ENCODE results near the gene AQP6. TPM values are rescaled to one million over a fixed set of nuclear protein-coding genes. Genes with fewer than 3 reads are reported as not detected.
A peak's percentile ranks its signal among the peaks of the same experiment; 100 is the strongest.

Gene AQP6
- total RNA-seq, 1 experiment from 2014 or later, result 0.09 TPM

DNA sequence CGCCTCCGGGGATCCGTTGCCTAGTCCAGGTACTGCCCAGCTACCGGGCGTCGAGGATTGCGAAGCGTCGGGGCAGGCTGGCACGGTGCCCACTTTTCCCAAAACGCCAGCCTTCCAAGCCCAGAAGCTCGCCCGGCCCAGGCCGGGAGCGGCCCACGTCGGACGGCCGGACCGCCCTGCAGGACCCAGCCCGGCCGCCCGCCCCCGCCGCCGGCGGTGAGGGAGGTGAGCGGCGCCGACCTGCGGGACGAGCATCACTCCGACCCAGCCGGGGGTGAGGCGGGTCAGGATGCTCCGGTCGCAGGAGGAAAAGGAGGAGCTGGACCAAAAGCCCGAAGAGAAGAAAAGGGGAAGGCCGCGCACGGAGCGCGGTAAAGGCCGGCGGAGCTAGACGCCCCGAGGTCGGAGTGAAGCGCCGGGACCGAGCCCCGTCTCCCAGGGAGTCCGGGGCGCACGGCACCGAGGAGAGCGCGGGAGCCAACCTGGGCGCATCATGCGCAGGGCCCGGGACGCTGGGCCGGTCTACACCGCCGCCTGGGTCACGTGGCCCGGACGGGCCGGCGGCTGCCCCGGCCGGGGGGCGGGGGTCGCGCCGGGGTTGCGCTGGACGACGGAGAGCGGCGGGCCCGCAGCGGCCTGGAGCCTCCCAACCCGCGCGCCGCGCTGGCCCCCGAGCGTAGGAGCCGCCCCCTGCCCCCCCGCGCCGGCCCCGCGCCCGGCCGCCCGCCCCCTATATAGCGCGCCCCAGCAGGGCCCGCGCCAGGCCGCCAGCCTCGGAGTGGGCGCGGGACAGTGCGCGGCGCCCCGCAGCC is 11.4 kb upstream of the AQP6 start, which contains the start of gene AQP5:
TSS of gene AQP5 (plus strand) at position 762 of the 812 bp plus-strand sequence. CDS start 146 bp downstream, outside the sequence.
- H3K27me3 Mint-ChIP-seq (ENCODE audit: low read depth), result peaks cover 68% of the 10 kb centered on the region
- DNase-seq (ENCODE audit: low spot score) (peak; percentile 49), ATAC-seq (peak; percentile 47)
- no peaks in the 10 kb centered on the region for H3K36me3 Mint-ChIP-seq
- H3K4me3 Mint-ChIP-seq, result peak within 1 kb of the TSS; percentile 65
- peaks cover 24% of the 10 kb centered on the region for H3K4me1 Mint-ChIP-seq
- H3K9me3 Mint-ChIP-seq, result no peaks in the 10 kb centered on the region
- TF ChIP-seq, protein P1, sequence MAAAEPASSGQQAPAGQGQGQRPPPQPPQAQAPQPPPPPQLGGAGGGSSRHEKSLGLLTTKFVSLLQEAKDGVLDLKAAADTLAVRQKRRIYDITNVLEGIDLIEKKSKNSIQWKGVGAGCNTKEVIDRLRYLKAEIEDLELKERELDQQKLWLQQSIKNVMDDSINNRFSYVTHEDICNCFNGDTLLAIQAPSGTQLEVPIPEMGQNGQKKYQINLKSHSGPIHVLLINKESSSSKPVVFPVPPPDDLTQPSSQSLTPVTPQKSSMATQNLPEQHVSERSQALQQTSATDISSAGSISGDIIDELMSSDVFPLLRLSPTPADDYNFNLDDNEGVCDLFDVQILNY (CRISPR knock-in tag; IDR thresholded peaks at IDR 0.05), result peak; percentile 48; the same call in 1 of the 2 replicates
- TF ChIP-seq RORB (CRISPR knock-in tag; IDR thresholded peaks at IDR 0.05) (no peak), ELF4 (CRISPR knock-in tag; IDR thresholded peaks at IDR 0.05; ENCODE audit: low read depth) (no peak), SP1 (CRISPR knock-in tag; conservative IDR thresholded peaks at IDR 0.05) (no peak; the same call in 1 of the 2 replicates), ZNF263 (CRISPR knock-in tag; IDR thresholded peaks at IDR 0.05; ENCODE audit: low read depth) (peak; percentile 31; the same call in 1 of the 2 replicates), NFYB (CRISPR knock-in tag; conservative IDR thresholded peaks at IDR 0.05; ENCODE audit: low read depth) (no peak), TEAD1 (CRISPR knock-in tag; IDR thresholded peaks at IDR 0.05) (no peak)
- TF ChIP-seq, protein P2, sequence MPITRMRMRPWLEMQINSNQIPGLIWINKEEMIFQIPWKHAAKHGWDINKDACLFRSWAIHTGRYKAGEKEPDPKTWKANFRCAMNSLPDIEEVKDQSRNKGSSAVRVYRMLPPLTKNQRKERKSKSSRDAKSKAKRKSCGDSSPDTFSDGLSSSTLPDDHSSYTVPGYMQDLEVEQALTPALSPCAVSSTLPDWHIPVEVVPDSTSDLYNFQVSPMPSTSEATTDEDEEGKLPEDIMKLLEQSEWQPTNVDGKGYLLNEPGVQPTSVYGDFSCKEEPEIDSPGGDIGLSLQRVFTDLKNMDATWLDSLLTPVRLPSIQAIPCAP (CRISPR knock-in tag; IDR thresholded peaks at IDR 0.05), result no peak
- TF ChIP-seq, protein P3, sequence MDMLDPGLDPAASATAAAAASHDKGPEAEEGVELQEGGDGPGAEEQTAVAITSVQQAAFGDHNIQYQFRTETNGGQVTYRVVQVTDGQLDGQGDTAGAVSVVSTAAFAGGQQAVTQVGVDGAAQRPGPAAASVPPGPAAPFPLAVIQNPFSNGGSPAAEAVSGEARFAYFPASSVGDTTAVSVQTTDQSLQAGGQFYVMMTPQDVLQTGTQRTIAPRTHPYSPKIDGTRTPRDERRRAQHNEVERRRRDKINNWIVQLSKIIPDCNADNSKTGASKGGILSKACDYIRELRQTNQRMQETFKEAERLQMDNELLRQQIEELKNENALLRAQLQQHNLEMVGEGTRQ (CRISPR knock-in tag; IDR thresholded peaks at IDR 0.05), result peak; percentile 93
- TF ChIP-seq, protein P4, sequence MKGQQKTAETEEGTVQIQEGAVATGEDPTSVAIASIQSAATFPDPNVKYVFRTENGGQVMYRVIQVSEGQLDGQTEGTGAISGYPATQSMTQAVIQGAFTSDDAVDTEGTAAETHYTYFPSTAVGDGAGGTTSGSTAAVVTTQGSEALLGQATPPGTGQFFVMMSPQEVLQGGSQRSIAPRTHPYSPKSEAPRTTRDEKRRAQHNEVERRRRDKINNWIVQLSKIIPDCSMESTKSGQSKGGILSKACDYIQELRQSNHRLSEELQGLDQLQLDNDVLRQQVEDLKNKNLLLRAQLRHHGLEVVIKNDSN (CRISPR knock-in tag; IDR thresholded peaks at IDR 0.05), result peak; percentile 80
- TF ChIP-seq, protein P5, sequence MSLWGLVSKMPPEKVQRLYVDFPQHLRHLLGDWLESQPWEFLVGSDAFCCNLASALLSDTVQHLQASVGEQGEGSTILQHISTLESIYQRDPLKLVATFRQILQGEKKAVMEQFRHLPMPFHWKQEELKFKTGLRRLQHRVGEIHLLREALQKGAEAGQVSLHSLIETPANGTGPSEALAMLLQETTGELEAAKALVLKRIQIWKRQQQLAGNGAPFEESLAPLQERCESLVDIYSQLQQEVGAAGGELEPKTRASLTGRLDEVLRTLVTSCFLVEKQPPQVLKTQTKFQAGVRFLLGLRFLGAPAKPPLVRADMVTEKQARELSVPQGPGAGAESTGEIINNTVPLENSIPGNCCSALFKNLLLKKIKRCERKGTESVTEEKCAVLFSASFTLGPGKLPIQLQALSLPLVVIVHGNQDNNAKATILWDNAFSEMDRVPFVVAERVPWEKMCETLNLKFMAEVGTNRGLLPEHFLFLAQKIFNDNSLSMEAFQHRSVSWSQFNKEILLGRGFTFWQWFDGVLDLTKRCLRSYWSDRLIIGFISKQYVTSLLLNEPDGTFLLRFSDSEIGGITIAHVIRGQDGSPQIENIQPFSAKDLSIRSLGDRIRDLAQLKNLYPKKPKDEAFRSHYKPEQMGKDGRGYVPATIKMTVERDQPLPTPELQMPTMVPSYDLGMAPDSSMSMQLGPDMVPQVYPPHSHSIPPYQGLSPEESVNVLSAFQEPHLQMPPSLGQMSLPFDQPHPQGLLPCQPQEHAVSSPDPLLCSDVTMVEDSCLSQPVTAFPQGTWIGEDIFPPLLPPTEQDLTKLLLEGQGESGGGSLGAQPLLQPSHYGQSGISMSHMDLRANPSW (CRISPR knock-in tag; conservative IDR thresholded peaks at IDR 0.05; ENCODE audit: low read depth), result no peak
- POLR2A ChIA-PET, result interaction anchor here (1.0 kb wide), 1 partner anchor 72 kb away, joined by 4 read pairs; no protein-coding TSS in a partner anchor
- no peak within 1 kb of the TSS for H3K27ac Mint-ChIP-seq
- CTCF ChIA-PET, result interaction anchor here (0.6 to 4.9 kb wide), 11 partner anchors 12 to 184 kb away, joined by 3 to 61 read pairs (median 3); no protein-coding TSS in a partner anchor

DNA sequence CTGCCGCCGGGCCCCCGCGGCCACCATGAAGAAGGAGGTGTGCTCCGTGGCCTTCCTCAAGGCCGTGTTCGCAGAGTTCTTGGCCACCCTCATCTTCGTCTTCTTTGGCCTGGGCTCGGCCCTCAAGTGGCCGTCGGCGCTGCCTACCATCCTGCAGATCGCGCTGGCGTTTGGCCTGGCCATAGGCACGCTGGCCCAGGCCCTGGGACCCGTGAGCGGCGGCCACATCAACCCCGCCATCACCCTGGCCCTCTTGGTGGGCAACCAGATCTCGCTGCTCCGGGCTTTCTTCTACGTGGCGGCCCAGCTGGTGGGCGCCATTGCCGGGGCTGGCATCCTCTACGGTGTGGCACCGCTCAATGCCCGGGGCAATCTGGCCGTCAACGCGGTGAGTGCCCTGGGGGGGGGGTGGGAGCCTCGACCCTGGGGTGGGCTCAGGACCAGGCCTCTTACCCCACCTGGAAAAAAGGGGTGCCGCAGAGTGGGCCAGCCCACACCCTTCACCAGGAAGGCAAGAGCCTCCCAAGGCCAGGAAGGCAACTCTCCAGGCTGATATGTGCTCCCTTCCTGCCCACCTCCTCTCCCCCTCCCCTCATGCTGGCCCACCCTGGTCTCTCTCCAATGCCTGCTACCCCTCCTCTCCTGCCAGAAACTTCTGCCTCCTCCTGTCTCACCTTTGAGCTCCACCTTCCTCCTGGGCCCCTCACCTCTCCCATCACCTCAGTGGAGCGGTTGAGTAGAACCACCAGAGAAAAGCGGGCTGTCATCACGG is 10.6 kb upstream of the AQP6 start:
- H3K9me3 Mint-ChIP-seq, result no peaks in the 10 kb centered on the region
- H3K4me3 Mint-ChIP-seq, result peak overlapping the region; percentile 38
- peaks cover 65% of the 10 kb centered on the region for H3K27me3 Mint-ChIP-seq (ENCODE audit: low read depth)
- H3K4me1 Mint-ChIP-seq, result peaks cover 30% of the 10 kb centered on the region
- no peak overlapping the region for H3K27ac Mint-ChIP-seq
- peak; percentile 46 for DNase-seq (ENCODE audit: low spot score)
- no peaks in the 10 kb centered on the region for H3K36me3 Mint-ChIP-seq
- peak; percentile 7 for ATAC-seq
- ChIA-PET CTCF (interaction anchor here (0.6 to 10.9 kb wide), 8 partner anchors 12 to 129 kb away, joined by 3 to 219 read pairs (median 10); no protein-coding TSS in a partner anchor), POLR2A (interaction anchor here (1.0 kb wide), 1 partner anchor 71 kb away, joined by 4 read pairs; no protein-coding TSS in a partner anchor)
- no peak for TF ChIP-seq NR3C1 (CRISPR knock-in tag; conservative IDR thresholded peaks at IDR 0.05; ENCODE audit: low read depth)
- 0 out of 2 replicates have a peak, but pooled peaks have one; percentile 24 for TF ChIP-seq RELA (CRISPR knock-in tag; IDR thresholded peaks at IDR 0.05; ENCODE audit: borderline replicate concordance)
- TF ChIP-seq, protein P6, sequence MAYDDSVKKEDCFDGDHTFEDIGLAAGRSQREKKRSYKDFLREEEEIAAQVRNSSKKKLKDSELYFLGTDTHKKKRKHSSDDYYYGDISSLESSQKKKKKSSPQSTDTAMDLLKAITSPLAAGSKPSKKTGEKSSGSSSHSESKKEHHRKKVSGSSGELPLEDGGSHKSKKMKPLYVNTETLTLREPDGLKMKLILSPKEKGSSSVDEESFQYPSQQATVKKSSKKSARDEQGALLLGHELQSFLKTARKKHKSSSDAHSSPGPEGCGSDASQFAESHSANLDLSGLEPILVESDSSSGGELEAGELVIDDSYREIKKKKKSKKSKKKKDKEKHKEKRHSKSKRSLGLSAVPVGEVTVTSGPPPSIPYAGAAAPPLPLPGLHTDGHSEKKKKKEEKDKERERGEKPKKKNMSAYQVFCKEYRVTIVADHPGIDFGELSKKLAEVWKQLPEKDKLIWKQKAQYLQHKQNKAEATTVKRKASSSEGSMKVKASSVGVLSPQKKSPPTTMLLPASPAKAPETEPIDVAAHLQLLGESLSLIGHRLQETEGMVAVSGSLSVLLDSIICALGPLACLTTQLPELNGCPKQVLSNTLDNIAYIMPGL (CRISPR knock-in tag; IDR thresholded peaks at IDR 0.05), result peak; percentile 32; the same call in 1 of the 2 replicates
- TF ChIP-seq TCF7 (CRISPR knock-in tag; IDR thresholded peaks at IDR 0.05; ENCODE audit: low read depth), result no peak
- no peak for TF ChIP-seq CBFB (CRISPR knock-in tag; IDR thresholded peaks at IDR 0.05; ENCODE audit: low read depth)

Data from WTC11 (cell line).